HEK293 (cell line): ENCODE results near the gene NPHP4.

Experiments used
- CTCF ChIA-PET: fragments of 350-600 bp; formaldehyde crosslinking; extraction: SDS; loops from one replicate; lab custom pipeline; 2021; ENCODE audit warnings: antibody characterized with exemption; lab: Yijun Ruan, JAX
- POLR2A ChIA-PET: fragments of 300-600 bp; formaldehyde crosslinking; extraction: SDS; loops from one replicate; lab custom pipeline; 2020; ENCODE audit warnings: antibody characterized with exemption, inconsistent platforms; lab: Yijun Ruan, JAX
- H3K27ac ChIP-seq: fragments of 200-500 bp; sonication (Bioruptor generic); 2 replicates; pipeline ENCODE4 v1.5.1; 2014; ENCODE audit warnings: low read depth, low read length, control low read depth, inconsistent platforms; ENCODE audit errors: extremely low read depth
- H3K36me3 ChIP-seq, 2 experiments: fragments of 200-500 bp in 1 of 2; sonication (Bioruptor generic) in 1 of 2; 1 replicate in 1 of 2; 2 replicates in 1 of 2; pipeline ENCODE4 v1.5.1; 2014 to 2017; ENCODE audit warnings: inconsistent platforms in 2 of 2, low read length in 2 of 2; ENCODE audit not compliant: control insufficient read depth in 2 of 2, insufficient read depth in 1 of 2
- H3K4me1 ChIP-seq: fragments of 200-500 bp; sonication (Bioruptor generic); 2 replicates; pipeline ENCODE4 v1.5.1; 2014; ENCODE audit warnings: mild to moderate bottlenecking, low read length, inconsistent platforms; ENCODE audit not compliant: control insufficient read depth, insufficient read depth
- H3K4me3 ChIP-seq: 2 replicates; pipeline ENCODE4 v1.5.1; 2011; ENCODE audit warnings: low read depth, mild to moderate bottlenecking, control low read depth, low read length, moderate library complexity
- H3K9me3 ChIP-seq: fragments of 200-500 bp; sonication (Bioruptor generic); 2 replicates; pipeline ENCODE4 v1.5.1; 2014; ENCODE audit warnings: low read depth, low read length, inconsistent platforms; ENCODE audit not compliant: control insufficient read depth, insufficient read depth
- HOXA7 ChIP-seq: sonication (generic); formaldehyde crosslinking; IDR thresholded peaks from 2 replicates; pipeline ENCODE4 v1.8.1; 2022; ENCODE audit warnings: missing genetic modification reagents, borderline replicate concordance
- PRDM6 ChIP-seq: fragments of 450-650 bp; formaldehyde crosslinking; IDR thresholded peaks from 2 replicates; pipeline ENCODE4 v1.5.1; 2017; ENCODE audit warnings: missing biosample characterization, missing genetic modification characterization
- SCRT1 ChIP-seq: fragments of 450-650 bp; formaldehyde crosslinking; IDR thresholded peaks from 2 replicates; pipeline ENCODE4 v1.5.1; 2016; ENCODE audit warnings: missing biosample characterization, missing genetic modification characterization, borderline replicate concordance
- TRIM28 ChIP-seq: IDR thresholded peaks from 2 replicates; pipeline ENCODE4 v1.6.1; 2011; ENCODE audit warnings: low read length, control low read depth, borderline replicate concordance
- ZBTB11 ChIP-seq: fragments of 450-650 bp; formaldehyde crosslinking; conservative IDR thresholded peaks from 2 replicates; pipeline ENCODE4 v1.5.1; 2016; ENCODE audit warnings: low read depth, missing biosample characterization, missing genetic modification characterization
- ZBTB20 ChIP-seq: fragments of 450-650 bp; formaldehyde crosslinking; IDR thresholded peaks from 2 replicates; pipeline ENCODE4 v1.5.1; 2016; ENCODE audit warnings: missing biosample characterization, missing genetic modification characterization
- ZBTB44 ChIP-seq: fragments of 450-650 bp; IDR thresholded peaks from 2 replicates; pipeline ENCODE4 v1.5.1; 2018; ENCODE audit warnings: missing biosample characterization, mild to moderate bottlenecking, missing genetic modification characterization
- ZNF10 ChIP-seq: fragments of 450-650 bp; formaldehyde crosslinking; IDR thresholded peaks from 2 replicates; pipeline ENCODE4 v1.5.1; 2017; ENCODE audit warnings: missing biosample characterization, missing genetic modification characterization
- ZNF19 ChIP-seq: fragments of 450-650 bp; formaldehyde crosslinking; IDR thresholded peaks from 2 replicates; pipeline ENCODE4; 2016; ENCODE audit warnings: missing biosample characterization, missing genetic modification characterization, low read depth
- ZNF248 ChIP-seq: fragments of 450-650 bp; formaldehyde crosslinking; IDR thresholded peaks from 2 replicates; pipeline ENCODE4 v1.5.1; 2017; ENCODE audit warnings: missing biosample characterization, missing genetic modification characterization
- ZNF292 ChIP-seq: fragments of 450-650 bp; formaldehyde crosslinking; IDR thresholded peaks from 2 replicates; pipeline ENCODE4 v1.5.1; 2016; ENCODE audit warnings: low read depth, missing biosample characterization, missing genetic modification characterization, borderline replicate concordance
- ZNF341 ChIP-seq: fragments of 450-650 bp; formaldehyde crosslinking; IDR thresholded peaks from 2 replicates; pipeline ENCODE4; 2016; ENCODE audit warnings: low read depth, missing biosample characterization, missing genetic modification characterization
- ZNF354C ChIP-seq: fragments of 450-650 bp; formaldehyde crosslinking; IDR thresholded peaks from 2 replicates; pipeline ENCODE4 v1.5.1; 2016; ENCODE audit warnings: missing biosample characterization, missing genetic modification characterization, low read depth, borderline replicate concordance
- ZNF391 ChIP-seq: fragments of 450-650 bp; formaldehyde crosslinking; IDR thresholded peaks from 2 replicates; pipeline ENCODE4 v1.5.1; 2016; ENCODE audit warnings: low read depth, missing biosample characterization, missing genetic modification characterization, borderline replicate concordance
- ZNF404 ChIP-seq: fragments of 450-650 bp; formaldehyde crosslinking; IDR thresholded peaks from 2 replicates; pipeline ENCODE4 v1.5.1; 2017; ENCODE audit warnings: missing biosample characterization, missing genetic modification characterization
- ZNF449 ChIP-seq: fragments of 450-650 bp; formaldehyde crosslinking; IDR thresholded peaks from 2 replicates; pipeline ENCODE4 v1.5.1; 2017; ENCODE audit warnings: missing biosample characterization, mild to moderate bottlenecking, missing genetic modification characterization, moderate library complexity
- ZNF473 ChIP-seq: fragments of 450-650 bp; formaldehyde crosslinking; IDR thresholded peaks from 2 replicates; pipeline ENCODE4 v1.5.1; 2017; ENCODE audit warnings: missing biosample characterization, missing genetic modification characterization
- ZNF776 ChIP-seq: fragments of 450-650 bp; formaldehyde crosslinking; IDR thresholded peaks from 2 replicates; pipeline ENCODE4 v1.5.0; 2017; ENCODE audit warnings: missing biosample characterization, missing genetic modification characterization, borderline replicate concordance
- ZNF830 ChIP-seq: fragments of 450-650 bp; IDR thresholded peaks from 2 replicates; pipeline ENCODE4 v1.5.0; 2018; ENCODE audit warnings: missing biosample characterization, missing genetic modification characterization, low read depth, mild to moderate bottlenecking, moderate library complexity
- TF ChIP-seq, protein P1 (sequence below): fragments of 450-650 bp; formaldehyde crosslinking; IDR thresholded peaks from 2 replicates; pipeline ENCODE4 v1.5.1; 2016; ENCODE audit warnings: missing biosample characterization, missing genetic modification characterization
- TF ChIP-seq, protein P2 (sequence below): fragments of 450-650 bp; formaldehyde crosslinking; IDR thresholded peaks from 2 replicates; pipeline ENCODE4 v1.5.1; 2016; ENCODE audit warnings: missing biosample characterization, missing genetic modification characterization

NPHP4 gene

DNA sequence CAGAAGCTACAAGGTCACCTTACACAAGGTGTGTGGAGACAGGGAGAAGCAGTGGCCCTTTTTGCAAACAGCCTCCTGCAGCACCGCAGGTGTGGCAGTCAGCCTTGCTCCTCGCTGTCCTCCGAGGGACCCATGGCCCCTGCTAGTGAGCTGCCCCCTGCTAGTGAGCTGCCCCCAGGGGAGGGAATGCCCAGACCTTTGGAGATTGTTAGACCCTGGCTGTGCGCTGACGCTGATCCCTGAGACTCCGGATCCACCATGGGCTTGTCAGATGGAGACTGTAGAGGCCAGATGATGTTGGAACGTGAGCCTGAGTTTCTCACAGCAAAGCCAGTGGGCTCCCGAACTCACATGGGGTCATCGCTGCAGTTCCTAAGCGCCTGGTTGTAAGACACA, 172.2 kb downstream of the NPHP4 start:
- no peak overlapping the region for H3K27ac ChIP-seq
- no peak overlapping the region for H3K4me3 ChIP-seq
- POLR2A ChIA-PET: no interaction called here
- H3K36me3 ChIP-seq: no peaks in the 10 kb centered on the region
- H3K9me3 ChIP-seq: no peaks in the 10 kb centered on the region
- H3K4me1 ChIP-seq: no peaks in the 10 kb centered on the region
- CTCF ChIA-PET: no interaction called here
- TF ChIP-seq ZNF449 (tag by site-specific recombination) (no peak), PRDM6 (tag by site-specific recombination) (no peak), ZNF404 (tag by site-specific recombination) (no peak), TRIM28 (no peak), ZNF19 (no peak), ZNF776 (tag by site-specific recombination) (no peak), ZBTB44 (tag by site-specific recombination) (no peak), ZNF248 (tag by site-specific recombination) (no peak), ZNF830 (tag by site-specific recombination) (no peak), ZNF341 (tag by site-specific recombination) (no peak), ZNF391 (no peak), ZNF10 (no peak), HOXA7 (CRISPR knock-in tag) (no peak), ZNF473 (tag by site-specific recombination) (no peak), SCRT1 (tag by site-specific recombination) (no peak), ZNF292 (tag by site-specific recombination) (no peak), ZBTB20 (tag by site-specific recombination) (no peak)
- TF ChIP-seq, protein P1, sequence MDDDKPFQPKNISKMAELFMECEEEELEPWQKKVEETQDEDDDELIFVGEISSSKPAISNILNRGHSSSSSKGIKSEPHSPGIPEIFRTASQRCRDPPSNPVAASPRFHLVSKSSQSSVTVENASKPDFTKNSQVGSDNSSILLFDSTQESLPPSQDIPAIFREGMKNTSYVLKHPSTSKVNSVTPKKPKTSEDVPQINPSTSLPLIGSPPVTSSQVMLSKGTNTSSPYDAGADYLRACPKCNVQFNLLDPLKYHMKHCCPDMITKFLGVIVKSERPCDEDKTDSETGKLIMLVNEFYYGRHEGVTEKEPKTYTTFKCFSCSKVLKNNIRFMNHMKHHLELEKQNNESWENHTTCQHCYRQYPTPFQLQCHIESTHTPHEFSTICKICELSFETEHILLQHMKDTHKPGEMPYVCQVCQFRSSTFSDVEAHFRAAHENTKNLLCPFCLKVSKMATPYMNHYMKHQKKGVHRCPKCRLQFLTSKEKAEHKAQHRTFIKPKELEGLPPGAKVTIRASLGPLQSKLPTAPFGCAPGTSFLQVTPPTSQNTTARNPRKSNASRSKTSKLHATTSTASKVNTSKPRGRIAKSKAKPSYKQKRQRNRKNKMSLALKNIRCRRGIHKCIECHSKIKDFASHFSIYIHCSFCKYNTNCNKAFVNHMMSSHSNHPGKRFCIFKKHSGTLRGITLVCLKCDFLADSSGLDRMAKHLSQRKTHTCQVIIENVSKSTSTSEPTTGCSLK (tag by site-specific recombination): no peak

- CTCF ChIA-PET: no interaction called here
- no peak overlapping the region for H3K4me3 ChIP-seq
- TF ChIP-seq, protein P2, sequence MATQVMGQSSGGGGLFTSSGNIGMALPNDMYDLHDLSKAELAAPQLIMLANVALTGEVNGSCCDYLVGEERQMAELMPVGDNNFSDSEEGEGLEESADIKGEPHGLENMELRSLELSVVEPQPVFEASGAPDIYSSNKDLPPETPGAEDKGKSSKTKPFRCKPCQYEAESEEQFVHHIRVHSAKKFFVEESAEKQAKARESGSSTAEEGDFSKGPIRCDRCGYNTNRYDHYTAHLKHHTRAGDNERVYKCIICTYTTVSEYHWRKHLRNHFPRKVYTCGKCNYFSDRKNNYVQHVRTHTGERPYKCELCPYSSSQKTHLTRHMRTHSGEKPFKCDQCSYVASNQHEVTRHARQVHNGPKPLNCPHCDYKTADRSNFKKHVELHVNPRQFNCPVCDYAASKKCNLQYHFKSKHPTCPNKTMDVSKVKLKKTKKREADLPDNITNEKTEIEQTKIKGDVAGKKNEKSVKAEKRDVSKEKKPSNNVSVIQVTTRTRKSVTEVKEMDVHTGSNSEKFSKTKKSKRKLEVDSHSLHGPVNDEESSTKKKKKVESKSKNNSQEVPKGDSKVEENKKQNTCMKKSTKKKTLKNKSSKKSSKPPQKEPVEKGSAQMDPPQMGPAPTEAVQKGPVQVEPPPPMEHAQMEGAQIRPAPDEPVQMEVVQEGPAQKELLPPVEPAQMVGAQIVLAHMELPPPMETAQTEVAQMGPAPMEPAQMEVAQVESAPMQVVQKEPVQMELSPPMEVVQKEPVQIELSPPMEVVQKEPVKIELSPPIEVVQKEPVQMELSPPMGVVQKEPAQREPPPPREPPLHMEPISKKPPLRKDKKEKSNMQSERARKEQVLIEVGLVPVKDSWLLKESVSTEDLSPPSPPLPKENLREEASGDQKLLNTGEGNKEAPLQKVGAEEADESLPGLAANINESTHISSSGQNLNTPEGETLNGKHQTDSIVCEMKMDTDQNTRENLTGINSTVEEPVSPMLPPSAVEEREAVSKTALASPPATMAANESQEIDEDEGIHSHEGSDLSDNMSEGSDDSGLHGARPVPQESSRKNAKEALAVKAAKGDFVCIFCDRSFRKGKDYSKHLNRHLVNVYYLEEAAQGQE (tag by site-specific recombination): no peak
- TF ChIP-seq ZBTB11 (tag by site-specific recombination) (no peak), ZNF354C (tag by site-specific recombination) (no peak)
- no peaks in the 10 kb centered on the region for H3K9me3 ChIP-seq
- no peak overlapping the region for H3K27ac ChIP-seq
- POLR2A ChIA-PET: no interaction called here
- H3K36me3 ChIP-seq: no peaks in the 10 kb centered on the region
- no peaks in the 10 kb centered on the region for H3K4me1 ChIP-seq
Observed at GRCh38 chr1:5819391-5820025, 172.7 kb downstream of the NPHP4 start.
